SW480 (cell line): ENCODE data around the gene DNAJB6.

Experiments
- DNase-seq: peaks from one replicate; pipeline ENCODE4 v3.0.0-alpha.2; 2016; ENCODE audit warnings: low spot score

Gene DNAJB6

DNA sequence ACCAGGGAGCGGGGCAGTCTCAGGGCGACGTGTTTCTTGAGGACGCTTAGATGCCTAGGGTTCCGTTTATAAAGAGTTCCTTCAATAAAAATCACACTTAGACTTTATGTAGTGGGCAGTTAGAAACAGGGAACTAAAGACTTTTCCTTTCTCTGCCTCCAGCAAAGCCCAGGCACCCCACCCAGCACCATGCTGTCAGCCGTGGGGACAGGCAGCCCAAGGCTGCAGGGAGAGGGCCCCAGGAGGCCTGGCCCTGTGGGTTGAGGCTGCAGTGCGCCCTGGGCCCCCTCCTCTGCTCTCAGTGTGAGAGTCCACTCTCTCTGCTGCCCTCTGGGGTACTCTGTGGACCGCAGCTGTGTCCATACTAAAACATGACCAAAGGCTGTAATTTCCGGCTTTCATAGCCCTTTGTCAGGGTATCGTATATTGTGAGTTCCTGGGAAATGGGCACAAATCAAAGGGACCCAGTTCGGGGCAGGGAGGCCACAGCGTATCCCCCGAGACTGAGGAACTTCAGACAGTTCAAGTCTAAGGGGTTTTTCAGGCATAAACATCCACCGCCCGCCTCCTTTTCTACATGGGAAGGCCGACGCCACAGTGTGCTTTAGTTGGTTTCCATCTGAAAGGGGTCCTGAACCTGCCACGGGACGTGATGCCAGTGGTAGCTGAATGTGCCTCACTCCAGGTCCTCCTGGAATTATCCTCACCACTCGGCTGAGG lies 59.7 kb downstream of the DNAJB6 start:
- DNase-seq = no peak

DNA sequence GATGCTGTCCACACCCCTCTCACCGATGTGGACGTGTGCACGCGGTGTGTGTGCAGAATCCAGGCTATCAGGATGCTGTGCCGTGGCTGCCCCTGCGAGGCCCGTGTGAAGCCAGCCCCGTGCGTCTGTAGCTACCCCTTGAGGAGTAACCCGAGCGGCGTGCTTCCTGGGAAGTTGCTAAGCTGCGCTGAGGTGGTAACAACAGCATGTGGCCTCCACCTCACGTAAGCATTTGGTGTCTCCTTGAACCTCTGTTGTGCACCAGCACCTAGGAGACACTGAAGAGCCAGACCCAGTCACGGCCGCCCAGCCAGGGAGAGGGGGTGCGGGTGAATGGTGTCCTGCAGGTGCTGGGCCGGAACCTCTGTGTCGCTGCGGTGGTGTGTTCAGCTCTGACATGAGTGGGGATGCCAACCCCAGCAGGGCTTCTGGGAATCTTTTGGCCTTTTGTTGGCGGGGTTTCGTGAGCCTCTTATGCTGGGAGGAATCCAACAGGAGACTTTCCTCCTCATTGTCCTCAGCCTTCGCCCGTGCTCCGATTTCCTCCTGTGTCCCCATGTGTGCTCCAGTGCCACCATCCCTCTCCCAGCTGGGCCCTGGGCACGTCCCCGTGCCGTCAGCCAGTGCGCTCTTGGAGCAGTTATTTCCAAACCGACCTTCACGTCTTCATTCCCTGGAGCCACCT lies 60.4 kb downstream of the DNAJB6 start:
- DNase-seq = no peak

DNA sequence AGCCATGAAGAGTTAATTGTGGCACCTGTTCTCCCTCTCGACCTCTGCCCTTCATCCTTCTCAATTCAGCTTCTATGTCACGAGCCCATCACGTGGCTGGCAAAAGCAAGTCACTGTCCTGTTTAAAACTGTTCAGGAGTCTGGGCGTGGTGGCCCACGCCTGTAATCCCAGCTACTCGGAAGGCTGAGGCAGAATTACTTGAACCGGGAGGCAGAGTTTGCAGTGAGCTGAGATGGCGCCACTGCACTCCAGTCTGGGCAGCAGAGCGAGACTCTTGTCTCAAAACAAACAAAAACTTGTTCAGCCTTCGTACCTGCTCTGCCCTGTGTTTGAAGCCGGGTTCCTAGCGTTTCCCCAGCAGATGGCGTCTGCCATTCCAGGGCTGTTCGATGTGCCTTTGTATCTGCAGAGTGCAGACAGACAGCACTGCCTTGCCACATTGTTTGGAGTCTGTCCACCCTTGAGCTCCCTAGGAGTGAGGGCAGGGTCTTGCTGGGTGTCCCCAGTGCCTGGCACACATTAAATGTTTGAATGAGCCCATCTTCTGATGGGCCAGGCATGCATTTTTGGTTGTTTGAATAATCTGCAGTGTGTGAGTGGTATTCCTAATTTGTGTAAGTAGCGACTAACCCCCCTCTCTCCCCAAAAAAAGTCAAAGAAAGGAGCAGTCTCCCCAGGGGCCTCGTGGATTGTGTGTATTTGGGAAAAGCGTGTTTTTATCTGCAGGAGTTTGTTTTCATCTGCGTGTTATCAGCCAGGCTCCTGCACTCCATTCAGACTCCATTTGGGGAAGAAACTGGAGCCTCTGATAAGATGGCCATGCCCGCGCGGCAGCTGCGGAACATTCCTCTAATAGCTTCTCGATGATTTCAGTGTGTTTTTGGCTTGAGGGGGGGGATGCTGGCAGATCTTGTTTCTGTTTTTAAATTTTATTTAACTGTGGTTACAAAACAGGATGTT lies 61.2 kb downstream of the DNAJB6 start:
- DNase-seq = peak; percentile 46

GRCh38 chr7:157399086-157399687 lies 62.4 kb downstream of the DNAJB6 start:
- DNase-seq = no peak

DNA sequence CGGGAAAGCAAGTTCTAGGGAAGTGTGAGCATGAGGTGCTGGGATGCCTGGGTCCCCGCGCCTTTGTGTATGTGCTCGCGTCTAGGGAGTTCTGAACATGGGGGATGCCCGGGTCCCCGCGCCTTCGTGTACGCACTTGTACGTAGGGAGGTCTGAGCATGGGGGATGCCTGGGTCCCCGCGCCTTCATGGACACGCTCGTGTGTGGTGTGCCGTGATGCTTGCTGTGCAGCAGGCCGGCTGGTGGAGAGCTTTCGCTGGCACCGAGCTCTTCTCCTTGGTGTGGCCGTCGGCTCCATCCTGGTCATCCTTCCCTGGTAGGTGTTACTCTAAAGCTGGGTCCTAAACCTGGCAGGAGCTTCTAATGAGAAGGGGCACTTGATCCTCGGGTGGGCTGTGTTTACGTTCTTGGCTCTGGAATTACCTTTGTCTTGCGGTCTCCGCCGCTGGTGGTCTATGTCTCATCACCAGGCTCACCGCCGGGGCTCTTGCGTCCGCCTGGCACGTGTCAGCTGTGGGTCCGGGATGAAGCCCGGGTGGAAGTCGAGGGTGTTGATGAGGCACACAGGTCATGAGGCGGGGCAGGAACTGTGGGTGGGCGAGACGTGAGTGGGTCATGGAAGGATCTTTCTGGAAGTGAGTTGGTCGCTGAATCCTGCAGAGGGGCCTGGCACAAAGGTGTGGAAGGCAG lies 63.5 kb downstream of the DNAJB6 start:
- DNase-seq = no peak

DNA sequence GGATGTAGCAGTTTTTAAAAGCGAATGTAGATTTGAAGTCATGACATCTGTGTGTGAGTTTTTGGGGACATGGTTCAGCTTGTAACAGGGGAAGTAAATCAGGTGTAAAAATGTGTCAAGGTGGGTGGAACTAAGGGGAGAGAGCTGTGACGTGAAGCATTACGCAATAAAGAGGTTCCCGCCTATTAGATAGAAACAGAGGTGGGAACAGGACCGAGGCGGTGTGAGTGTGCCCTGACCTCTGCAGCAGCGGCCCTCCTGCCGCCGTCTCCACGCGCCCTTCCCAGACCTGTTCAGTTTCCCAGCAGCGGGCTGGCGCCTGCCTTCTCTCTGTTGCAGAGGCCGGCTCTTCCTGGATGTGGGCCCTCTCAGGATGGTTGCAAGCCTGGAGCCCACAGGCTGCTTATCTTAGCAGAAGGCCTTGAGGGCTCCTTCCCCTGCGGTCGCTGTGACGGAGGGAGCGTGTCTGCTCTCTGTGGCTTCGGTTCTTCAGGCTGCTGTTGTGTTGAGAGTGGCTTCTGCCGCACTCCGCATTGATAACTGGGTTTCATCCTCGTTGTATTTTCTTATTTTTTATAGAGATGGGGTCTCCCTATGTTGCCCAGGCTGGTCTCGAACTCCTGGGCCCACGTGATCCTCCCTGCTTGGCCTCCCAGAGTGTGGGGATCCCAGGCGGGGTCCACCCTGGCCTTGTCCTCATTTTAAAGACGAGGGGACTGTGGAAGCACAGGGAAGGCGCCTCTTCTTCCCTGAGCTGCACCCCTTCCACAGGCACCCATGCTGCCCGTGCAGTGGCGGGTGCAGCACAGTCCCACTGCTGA lies 65.0 kb downstream of the DNAJB6 start:
- DNase-seq = no peak

- no peak for DNase-seq
Measured at GRCh38 chr7:157402388-157402703, 65.5 kb downstream of the DNAJB6 start.

DNA sequence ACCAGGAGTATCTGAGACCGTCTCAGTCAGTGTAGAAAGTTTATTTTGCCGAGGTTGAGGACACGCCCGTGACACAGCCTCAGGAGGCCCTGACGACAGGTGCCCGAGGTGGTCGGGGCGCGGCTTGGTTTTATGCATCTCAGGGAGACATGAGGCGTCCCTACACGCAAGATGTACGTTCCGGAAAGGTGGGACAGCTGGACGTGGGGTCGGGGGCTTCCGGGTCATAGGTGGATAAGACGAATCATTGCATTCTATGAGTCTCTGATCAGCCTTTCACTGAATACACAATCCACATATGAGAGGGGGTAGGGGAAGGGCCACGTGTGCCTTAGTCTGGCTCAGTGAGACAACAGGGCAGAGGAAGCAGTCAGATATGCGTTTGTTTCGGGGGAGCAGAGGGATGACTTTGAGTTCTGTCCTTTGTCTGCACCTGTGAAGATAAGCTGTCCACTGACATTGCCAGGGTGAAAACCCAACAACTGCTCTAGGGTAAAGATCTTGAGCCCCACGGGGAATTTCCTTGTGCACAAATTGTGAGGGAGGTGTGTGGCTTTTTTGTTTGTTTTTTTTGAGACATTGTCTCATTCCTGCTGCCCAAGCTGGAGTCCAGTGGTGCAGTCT lies 66.2 kb downstream of the DNAJB6 start:
- no peak for DNase-seq

DNA sequence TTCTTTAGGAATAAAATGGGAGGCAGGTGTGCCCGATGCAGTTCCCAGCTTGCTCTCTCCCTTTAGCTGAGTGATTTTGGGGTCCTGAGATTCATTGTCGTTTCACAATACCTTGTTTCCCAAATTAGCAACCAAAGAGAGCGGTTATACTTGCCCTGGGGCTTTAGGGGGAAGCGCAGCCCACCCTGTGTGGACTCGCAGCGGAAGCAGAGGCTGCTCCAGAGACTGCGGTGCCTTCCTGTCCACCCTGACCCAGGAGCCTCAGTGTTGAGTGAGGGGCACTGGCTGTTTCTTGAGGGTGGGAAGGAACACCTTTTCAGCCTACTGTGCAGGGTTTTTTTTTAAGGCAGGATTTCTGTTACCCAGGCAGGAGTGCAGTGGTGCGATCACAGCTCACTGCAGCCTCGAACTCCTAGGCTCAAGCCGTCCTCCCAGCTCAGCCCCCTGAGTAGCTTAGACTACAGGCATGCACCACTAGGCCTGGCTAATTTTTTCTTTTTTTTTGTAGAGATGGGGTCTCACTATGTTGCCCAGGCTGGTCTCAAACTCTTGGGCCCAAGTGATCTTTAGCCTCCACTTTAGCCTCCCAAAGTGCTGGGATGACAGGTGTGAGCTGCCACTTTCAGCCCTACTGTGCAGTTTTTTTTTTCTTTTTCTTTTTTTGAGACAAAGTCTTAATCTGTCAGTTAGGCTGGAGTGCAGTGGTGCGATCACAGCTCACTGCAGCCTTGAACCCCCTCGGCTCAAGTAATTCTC lies 67.0 kb downstream of the DNAJB6 start:
- no peak for DNase-seq

DNA sequence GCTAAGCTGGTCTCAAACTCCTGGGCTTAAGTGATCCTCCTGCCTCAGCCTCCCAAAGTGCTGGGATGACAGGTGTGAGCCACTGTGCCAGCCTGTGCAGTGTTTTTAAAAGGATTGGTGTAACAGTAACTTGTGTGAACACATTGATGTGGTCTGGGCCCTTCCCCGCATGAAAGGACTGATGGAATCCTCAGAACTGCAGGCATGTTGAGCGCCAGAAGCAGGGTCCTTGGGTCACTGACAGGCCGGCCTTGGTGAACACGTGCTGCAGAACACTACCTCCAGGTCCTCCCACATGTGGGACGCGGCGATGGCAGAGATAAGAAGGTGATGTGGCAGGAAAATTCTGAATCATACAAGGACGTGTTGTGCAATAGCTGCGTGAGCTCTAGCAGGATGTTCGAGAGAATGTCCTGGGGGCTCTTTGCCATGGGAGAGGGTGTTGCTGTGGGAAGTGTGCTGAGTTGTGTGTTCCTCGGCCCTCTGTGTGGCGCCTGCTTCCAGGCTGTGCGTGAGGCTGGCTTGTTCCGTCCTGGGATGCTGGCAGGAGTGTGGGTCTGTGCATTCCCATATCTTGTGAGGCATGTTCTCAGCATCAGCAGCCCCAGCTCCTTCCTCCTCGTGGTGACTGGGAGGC lies 68.2 kb downstream of the DNAJB6 start:
- DNase-seq = peak; percentile 91

DNA sequence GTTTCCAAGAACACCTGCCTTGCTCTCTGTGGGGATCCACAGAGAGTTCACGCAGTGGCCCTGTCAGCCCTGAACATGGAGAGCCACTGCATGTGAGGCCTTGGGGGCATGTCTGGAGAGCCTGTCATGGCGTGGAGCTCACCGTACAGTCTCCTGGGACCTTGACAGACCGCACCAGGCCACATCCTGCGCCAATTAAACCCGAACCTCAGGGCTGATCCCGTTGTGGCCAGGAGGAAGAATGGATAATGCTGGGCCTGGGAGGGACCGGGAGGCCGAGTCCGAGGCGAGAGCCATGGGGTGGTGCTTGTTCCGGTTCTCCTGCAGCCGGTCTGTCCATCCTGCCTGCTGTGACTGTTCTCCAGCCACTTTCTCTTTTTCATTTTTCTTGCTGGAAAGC lies 68.7 kb downstream of the DNAJB6 start:
- no peak for DNase-seq

DNA sequence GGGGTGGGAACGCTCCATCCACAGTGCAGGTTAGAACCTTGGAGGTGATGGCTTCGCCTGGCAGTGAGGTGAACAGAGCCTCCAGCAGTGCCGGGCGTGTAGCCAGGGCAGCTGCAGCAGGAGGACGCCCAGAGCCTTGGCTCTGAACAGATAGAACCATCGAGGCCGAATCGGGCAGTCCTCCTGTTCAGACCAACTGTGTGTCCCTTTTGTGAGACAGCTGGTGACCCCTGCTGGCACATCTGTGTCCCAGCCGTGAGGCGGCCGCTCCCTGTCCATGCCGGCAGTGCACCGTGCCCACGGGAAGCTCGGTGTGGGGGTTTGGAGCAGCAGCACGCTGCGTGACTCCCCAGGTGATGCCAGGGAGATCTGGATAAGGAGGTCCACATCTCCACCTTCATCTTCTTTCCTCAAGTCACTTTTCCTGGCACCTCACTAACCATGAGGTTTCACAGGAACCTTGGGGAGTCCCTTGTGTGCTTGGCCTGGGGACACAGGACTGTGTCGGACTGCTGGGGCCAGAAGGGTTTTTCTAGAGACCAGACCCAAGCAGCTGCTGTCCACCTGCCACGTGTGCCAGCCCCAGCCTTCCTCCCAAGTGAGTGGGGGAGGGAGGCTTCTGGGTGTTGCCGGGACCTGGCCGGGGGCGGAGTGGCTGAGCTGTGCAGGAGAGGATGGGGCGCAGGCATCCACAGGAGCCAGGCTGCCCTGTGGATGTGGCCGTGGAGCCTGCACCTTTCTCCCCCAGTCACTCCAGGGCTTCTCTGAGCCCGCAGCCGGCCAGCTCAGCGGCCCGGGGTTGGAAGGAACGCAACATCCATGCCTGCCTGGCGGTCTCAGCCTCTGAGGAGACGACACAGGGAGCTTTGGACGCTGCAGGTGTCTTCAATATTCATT lies 69.4 kb downstream of the DNAJB6 start:
- no peak for DNase-seq

GRCh38 chr7:157406971-157407370 lies 70.2 kb downstream of the DNAJB6 start:
- DNase-seq = no peak

DNA sequence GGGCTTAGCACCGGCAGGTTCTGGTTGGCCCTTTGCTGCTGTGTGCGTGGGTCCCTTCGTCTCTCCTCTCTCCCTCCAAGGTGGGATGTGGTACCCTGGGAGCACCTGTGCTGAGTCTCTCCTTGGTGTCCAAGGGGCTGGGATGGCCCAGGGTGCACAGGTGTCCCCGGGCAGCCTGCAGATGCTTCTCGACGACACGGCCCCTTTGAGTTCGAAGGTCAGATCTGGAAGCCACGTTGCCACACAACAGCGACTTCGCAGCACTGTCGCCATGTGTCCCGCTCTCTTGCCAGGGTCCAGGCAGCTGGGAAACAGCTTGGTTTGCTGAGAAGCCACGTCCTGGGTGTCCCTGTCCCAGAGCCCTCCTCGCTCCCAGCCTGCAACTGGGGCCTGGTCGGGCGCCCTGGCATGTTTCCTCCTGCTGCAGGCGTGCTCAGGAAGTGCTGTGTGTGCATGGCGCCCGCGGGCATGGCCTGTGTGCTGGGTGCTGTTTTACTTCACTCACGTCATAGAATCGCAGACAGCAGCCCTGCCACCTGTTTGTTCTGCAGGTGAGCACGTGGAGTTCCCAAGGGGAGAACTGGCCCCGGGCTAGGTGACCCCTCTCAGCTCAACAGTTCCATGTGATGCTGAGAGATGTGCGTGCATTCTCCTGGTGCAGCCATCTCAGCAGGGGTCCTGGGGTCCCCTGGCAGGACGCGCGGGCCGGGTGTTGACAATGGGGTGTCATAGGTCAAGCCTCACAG lies 70.9 kb downstream of the DNAJB6 start:
- no peak for DNase-seq

DNA sequence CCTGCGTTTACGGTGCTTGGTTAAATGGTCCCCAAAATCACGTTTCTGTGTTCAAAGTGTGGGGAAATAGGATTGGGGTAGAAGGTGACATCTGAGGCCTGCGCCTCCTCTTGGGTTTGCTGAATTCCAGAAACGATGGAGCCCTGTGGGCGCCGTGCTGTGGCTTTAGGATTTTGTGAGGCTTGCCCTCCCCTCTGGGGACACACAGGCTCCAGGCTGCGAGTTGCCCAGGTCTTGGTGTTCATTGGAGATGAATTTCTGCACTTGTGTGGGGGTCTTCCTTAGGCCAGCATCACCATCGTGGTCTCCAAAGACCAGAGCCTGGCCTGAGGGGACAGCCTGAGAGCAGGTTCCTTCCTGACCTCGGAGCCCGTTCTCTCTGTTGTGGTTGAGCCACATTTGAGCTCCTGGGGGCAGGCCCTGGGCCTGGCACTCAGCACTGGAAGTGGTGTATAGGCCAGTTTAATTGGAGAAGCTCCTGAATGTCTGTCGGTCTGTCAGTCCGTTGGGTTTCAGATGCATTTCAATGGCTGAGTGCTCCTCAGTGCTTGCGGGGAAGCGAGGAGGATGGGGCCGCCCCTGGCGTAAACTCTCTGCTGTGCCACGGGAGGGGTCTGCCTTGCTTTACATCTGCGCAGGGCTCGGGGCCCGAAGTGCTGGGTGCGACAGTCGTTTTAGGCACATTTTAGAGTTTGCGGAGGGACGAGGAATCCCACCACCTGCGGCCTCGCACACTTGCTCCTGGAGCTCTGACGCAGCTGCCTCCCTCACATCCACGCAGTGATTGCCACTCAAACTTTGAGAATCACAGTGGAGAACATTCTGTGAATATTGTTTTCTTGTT lies 71.7 kb downstream of the DNAJB6 start:
- no peak for DNase-seq

- no peak for DNase-seq
Measured at GRCh38 chr7:157409149-157409752, 72.4 kb downstream of the DNAJB6 start.
